GM23248 (cell line): Measurements from ENCODE around the gene DRG2.

ENCODE experiments used
- EZH2 ChIP-seq: fragments of 200-600 bp; sonication (generic); IDR thresholded peaks from 2 replicates; pipeline ENCODE4 v1.6.1; 2018; ENCODE audit warnings: antibody characterized with exemption, mild to moderate bottlenecking; ENCODE audit not compliant: insufficient read depth, poor library complexity, severe bottlenecking
- EZH2phosphoT487 ChIP-seq: fragments of 200-600 bp; sonication (generic); IDR thresholded peaks from 2 replicates; pipeline ENCODE4 v1.6.1; 2018; ENCODE audit warnings: antibody characterized with exemption, moderate library complexity, mild to moderate bottlenecking, low read depth; ENCODE audit not compliant: insufficient read depth

DNA sequence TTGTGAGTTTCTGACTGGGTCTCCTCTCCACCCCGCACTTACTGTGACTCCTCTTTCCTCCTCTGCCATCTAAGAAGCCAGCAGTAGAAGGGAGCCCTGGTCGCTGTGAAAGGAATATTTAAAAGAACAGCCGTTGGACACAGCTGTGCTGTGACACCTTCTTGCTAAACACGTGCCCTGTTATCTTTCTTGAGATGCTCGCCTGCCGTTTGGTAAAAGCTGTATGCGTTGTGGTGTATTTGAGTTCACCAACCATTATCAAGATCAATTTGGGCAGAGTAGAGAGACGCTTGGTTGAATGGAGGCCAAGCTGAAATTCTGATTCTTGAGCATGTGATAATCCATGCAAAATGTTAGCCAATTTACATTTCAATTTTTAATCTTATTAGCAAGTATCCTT is 44.8 kb upstream of the DRG2 start:
- TF ChIP-seq EZH2 (no peak), EZH2phosphoT487 (no peak)
